Measurements from ENCODE around the gene SMYD5. TPM values are rescaled to one million over a fixed set of nuclear protein-coding genes. Genes with fewer than 3 reads are reported as not detected.

Gene SMYD5
- total and polyA plus RNA-seq, 2 donors (not counting 1 experiment from before 2014, with no cell fraction given), result 31.9 to 41.0 TPM

DNA sequence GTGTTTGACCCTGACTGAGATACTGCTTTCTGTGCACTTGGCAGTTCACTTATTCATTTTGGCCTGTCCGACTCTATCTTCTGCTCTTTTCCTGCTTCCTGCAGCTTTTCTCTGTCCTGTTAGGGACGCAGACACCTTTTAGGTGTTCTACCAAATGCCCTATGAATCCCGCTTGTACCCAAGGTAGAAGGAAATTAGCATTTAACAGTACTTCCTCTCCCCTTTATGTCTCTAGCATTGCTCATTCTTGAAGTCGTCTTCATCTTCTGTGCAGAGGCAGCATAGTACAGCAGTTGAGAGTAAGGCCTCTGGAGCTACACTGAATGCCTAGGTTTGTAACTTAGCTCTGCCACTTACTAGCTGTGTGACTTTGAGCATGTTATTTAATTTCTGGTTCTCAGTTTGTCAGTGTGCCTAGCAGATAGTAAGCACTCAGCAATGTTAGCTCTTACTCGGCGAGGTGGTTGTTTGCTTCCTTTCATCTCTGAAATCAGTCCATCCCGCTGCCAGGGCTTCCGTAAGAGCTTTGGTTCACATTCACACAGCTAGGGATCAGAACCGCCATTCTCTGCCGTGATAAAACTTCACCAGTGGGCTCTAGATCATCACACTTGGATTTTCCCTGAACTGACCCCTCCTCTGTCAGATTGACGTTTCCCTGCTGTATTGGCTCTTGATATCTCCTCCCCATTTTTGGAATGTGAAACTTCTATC lies 21.4 kb downstream of the SMYD5 start:
- Histone ChIP-seq H3K4me1 (ENCODE audit: control insufficient read depth in 2 of 2, insufficient read depth in 2 of 2, low read length in 2 of 2) (peaks cover 18 to 20% of the 10 kb centered on the region in 2 donors), H2AFZ (ENCODE audit: insufficient read depth, low read depth, low read length, poor library complexity, severe bottlenecking) (peak overlapping the region; percentile 99), H4K20me1 (ENCODE audit: control insufficient read depth, insufficient read depth, low read length, poor library complexity, severe bottlenecking) (peaks cover 43% of the 10 kb centered on the region), H3K4me2 (replicated peaks; ENCODE audit: low read depth, low read length, poor library complexity, severe bottlenecking) (peak overlapping the region; percentile 99), H3K27ac (ENCODE audit: low read length in 2 of 2) (peak overlapping the region; percentile 87 to 90), H3K36me3 (replicated peaks in 1 of 2; ENCODE audit: control extremely low read depth in 1 of 2, control insufficient read depth in 1 of 2, extremely low read depth in 1 of 2, insufficient read depth in 2 of 2, low read length in 1 of 2) (peaks cover 15 to 21% of the 10 kb centered on the region in 2 experiments), H3K4me3 (ENCODE audit: control extremely low read depth in 1 of 5, extremely low read depth in 1 of 5, insufficient read depth in 1 of 5, low read depth in 2 of 5, low read length in 4 of 5) (peak overlapping the region in 3 of 5 experiments; percentile 89 to 98 (median 94)), H3K79me2 (ENCODE audit: control insufficient read depth, insufficient read depth, low read length) (peaks cover 43% of the 10 kb centered on the region), H3K27me3 (replicated peaks in 1 of 4; ENCODE audit: control extremely low read depth in 1 of 4, control insufficient read depth in 3 of 4, insufficient read depth in 4 of 4, low read length in 3 of 4) (no peaks in the 10 kb centered on the region), H3K9ac (ENCODE audit: low read length) (peak overlapping the region; percentile 75), H3K9me3 (ENCODE audit: control extremely low read depth in 1 of 3, control insufficient read depth in 2 of 3, insufficient read depth in 1 of 3, low read length in 2 of 3) (no peaks in the 10 kb centered on the region)
- peak; percentile 30 for DNase-seq
- Mint-ChIP-seq H3K27me3 (no peaks in the 10 kb centered on the region), H3K4me3 (peak overlapping the region; percentile 99), H3K4me1 (peaks cover 42% of the 10 kb centered on the region), H3K9me3 (ENCODE audit: insufficient read depth) (no peaks in the 10 kb centered on the region), H3K27ac (peak overlapping the region; percentile 93)
- POLR2A ChIA-PET, result no interaction called here
- intact Hi-C loops (cut with micrococcal nuclease), result no loop called here
- WGBS (ENCODE audit: insufficient coverage), result 62% methylated on average over 9 of the region's 11 CpGs
- CTCF ChIA-PET, result interaction anchor here (0.8 to 3.2 kb wide), 3 partner anchors 23 to 59 kb away, joined by 3 to 18 read pairs (median 7); no protein-coding TSS in a partner anchor
- no peak for ATAC-seq (ENCODE audit: low read depth)
- TF ChIP-seq, protein P1, sequence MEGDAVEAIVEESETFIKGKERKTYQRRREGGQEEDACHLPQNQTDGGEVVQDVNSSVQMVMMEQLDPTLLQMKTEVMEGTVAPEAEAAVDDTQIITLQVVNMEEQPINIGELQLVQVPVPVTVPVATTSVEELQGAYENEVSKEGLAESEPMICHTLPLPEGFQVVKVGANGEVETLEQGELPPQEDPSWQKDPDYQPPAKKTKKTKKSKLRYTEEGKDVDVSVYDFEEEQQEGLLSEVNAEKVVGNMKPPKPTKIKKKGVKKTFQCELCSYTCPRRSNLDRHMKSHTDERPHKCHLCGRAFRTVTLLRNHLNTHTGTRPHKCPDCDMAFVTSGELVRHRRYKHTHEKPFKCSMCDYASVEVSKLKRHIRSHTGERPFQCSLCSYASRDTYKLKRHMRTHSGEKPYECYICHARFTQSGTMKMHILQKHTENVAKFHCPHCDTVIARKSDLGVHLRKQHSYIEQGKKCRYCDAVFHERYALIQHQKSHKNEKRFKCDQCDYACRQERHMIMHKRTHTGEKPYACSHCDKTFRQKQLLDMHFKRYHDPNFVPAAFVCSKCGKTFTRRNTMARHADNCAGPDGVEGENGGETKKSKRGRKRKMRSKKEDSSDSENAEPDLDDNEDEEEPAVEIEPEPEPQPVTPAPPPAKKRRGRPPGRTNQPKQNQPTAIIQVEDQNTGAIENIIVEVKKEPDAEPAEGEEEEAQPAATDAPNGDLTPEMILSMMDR (IDR thresholded peaks at IDR 0.05), result no peak
- TF ChIP-seq EZH2 (IDR thresholded peaks at IDR 0.05; ENCODE audit: borderline replicate concordance, insufficient read depth, low read depth, low read length, poor library complexity, severe bottlenecking), result no peak

DNA sequence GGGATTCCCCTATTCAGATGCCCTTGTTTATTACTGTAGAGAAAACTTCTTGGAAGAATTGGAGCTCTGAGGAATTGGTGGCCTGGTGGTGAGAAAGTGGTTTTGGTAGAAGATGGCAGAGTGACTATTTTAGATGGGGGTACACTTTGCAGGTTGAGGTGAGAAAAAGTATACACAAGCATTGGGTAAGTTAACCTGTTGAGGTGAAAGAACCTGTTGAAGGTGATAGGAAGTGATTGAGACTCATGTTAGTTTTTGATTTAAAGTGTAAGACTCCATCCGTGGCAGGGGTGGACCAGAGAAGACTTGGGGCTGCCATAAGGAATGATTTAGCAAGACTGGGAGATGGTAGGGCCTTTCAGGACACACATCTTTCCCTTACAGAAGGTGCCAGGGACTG lies 23.1 kb downstream of the SMYD5 start:
- H3K9me3 Mint-ChIP-seq (ENCODE audit: insufficient read depth), result no peaks in the 10 kb centered on the region
- H3K4me3 ChIP-seq (ENCODE audit: control extremely low read depth in 1 of 5, extremely low read depth in 1 of 5, insufficient read depth in 1 of 5, low read depth in 2 of 5, low read length in 4 of 5), result no peak overlapping the region
- H3K4me1 ChIP-seq (ENCODE audit: control insufficient read depth in 2 of 2, insufficient read depth in 2 of 2, low read length in 2 of 2), result peaks cover 18 to 20% of the 10 kb centered on the region in 2 donors
- no peak overlapping the region for H3K4me3 Mint-ChIP-seq
- no peak overlapping the region for H3K27ac ChIP-seq (ENCODE audit: low read length in 2 of 2)
- ATAC-seq (ENCODE audit: low read depth) (no peak), DNase-seq (no peak)
- ChIA-PET CTCF (interaction anchor here (2.5 kb wide), 1 partner anchor 24 kb away, joined by 7 read pairs; no protein-coding TSS in a partner anchor), POLR2A (no interaction called here)
- H3K79me2 ChIP-seq (ENCODE audit: control insufficient read depth, insufficient read depth, low read length), result peaks cover 43% of the 10 kb centered on the region
- TF ChIP-seq EZH2 (IDR thresholded peaks at IDR 0.05; ENCODE audit: borderline replicate concordance, insufficient read depth, low read depth, low read length, poor library complexity, severe bottlenecking), result no peak
- TF ChIP-seq, protein P1 (IDR thresholded peaks at IDR 0.05), result no peak
- 40% methylated on average over 1 of the region's 1 CpG for WGBS (ENCODE audit: insufficient coverage)
- H3K9ac ChIP-seq (ENCODE audit: low read length), result no peak overlapping the region
- no peak overlapping the region for H3K27ac Mint-ChIP-seq
- no peaks in the 10 kb centered on the region for H3K27me3 ChIP-seq (replicated peaks in 1 of 4; ENCODE audit: control extremely low read depth in 1 of 4, control insufficient read depth in 3 of 4, insufficient read depth in 4 of 4, low read length in 3 of 4)
- intact Hi-C loops (cut with micrococcal nuclease), result no loop called here
- no peaks in the 10 kb centered on the region for H3K9me3 ChIP-seq (ENCODE audit: control extremely low read depth in 1 of 3, control insufficient read depth in 2 of 3, insufficient read depth in 1 of 3, low read length in 2 of 3)
- H3K4me1 Mint-ChIP-seq, result peaks cover 42% of the 10 kb centered on the region
- H2AFZ ChIP-seq (ENCODE audit: insufficient read depth, low read depth, low read length, poor library complexity, severe bottlenecking), result no peak overlapping the region
- H4K20me1 ChIP-seq (ENCODE audit: control insufficient read depth, insufficient read depth, low read length, poor library complexity, severe bottlenecking), result peaks cover 54% of the 10 kb centered on the region
- no peaks in the 10 kb centered on the region for H3K27me3 Mint-ChIP-seq
- no peak overlapping the region for H3K4me2 ChIP-seq (replicated peaks; ENCODE audit: low read depth, low read length, poor library complexity, severe bottlenecking)
- H3K36me3 ChIP-seq (replicated peaks in 1 of 2; ENCODE audit: control extremely low read depth in 1 of 2, control insufficient read depth in 1 of 2, extremely low read depth in 1 of 2, insufficient read depth in 2 of 2, low read length in 1 of 2), result peaks cover 16 to 24% of the 10 kb centered on the region in 2 experiments

Data from B cell (primary cell).